ENCODE data around the gene UBFD1. TPM values are rescaled to one million over a fixed set of nuclear protein-coding genes. Genes with fewer than 3 reads are reported as not detected.

UBFD1 gene
- total and polyA plus RNA-seq, 10 donors: 4.2 to 63.7 (median 40.8) TPM

- Histone ChIP-seq H3K27me3 (replicated peaks in 1 of 7) (no peaks in the 10 kb centered on the region), H3K4me3 (no peak overlapping the region), H3K9me3 (no peaks in the 10 kb centered on the region), H3K4me1 (peaks cover 8 to 51% (median 38%) of the 10 kb centered on the region in 6 donors), H3K36me3 (peaks cover 0 to 60% (median 23%) of the 10 kb centered on the region in 6 donors), H3K27ac (peak overlapping the region in 1 of 8 donors; percentile 83)
- intact Hi-C loops (cut with DNase I; ENCODE audit: low total_unique reads): no loop called here
- TF ChIP-seq POLR2AphosphoS5 (IDR thresholded peaks at IDR 0.05): no peak
- TF ChIP-seq POLR2A (IDR thresholded peaks at IDR 0.05): no peak
- TF ChIP-seq, protein P1, sequence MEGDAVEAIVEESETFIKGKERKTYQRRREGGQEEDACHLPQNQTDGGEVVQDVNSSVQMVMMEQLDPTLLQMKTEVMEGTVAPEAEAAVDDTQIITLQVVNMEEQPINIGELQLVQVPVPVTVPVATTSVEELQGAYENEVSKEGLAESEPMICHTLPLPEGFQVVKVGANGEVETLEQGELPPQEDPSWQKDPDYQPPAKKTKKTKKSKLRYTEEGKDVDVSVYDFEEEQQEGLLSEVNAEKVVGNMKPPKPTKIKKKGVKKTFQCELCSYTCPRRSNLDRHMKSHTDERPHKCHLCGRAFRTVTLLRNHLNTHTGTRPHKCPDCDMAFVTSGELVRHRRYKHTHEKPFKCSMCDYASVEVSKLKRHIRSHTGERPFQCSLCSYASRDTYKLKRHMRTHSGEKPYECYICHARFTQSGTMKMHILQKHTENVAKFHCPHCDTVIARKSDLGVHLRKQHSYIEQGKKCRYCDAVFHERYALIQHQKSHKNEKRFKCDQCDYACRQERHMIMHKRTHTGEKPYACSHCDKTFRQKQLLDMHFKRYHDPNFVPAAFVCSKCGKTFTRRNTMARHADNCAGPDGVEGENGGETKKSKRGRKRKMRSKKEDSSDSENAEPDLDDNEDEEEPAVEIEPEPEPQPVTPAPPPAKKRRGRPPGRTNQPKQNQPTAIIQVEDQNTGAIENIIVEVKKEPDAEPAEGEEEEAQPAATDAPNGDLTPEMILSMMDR (IDR thresholded peaks at IDR 0.05 in 8 of 11, conservative IDR thresholded peaks at IDR 0.05 in 3 of 11): no peak
- 92 to 97% (median 95%) methylated on average over 4 of the region's 4 CpGs for WGBS, 5 donors
- no peak for DNase-seq
These were observed 35.6 kb upstream of the UBFD1 start for GRCh38 chr16:23521965-23522364.

DNA sequence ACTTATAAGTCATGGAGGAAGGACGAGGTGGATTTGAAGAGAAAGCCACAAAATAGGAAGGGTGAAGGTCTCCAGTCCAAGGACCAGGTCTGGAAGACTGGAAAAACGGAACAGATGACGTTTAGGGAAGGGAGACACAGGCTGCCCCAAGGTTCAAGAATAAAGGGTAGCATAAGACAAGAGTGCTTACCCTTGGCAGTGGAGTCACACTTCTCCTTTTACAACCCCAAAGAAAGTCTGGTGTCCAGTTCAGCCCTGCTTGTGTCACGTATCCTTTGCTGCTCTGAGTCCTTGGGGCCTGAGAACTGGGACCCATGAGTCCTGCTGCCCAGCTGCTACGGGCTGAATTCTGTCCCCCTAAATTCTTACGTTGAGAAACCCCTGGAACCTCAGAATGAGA is 34.2 kb upstream of the UBFD1 start:
- TF ChIP-seq, protein P1 (IDR thresholded peaks at IDR 0.05 in 8 of 11, conservative IDR thresholded peaks at IDR 0.05 in 3 of 11): no peak
- TF ChIP-seq POLR2AphosphoS5 (IDR thresholded peaks at IDR 0.05): no peak
- TF ChIP-seq POLR2A (IDR thresholded peaks at IDR 0.05): no peak
- DNase-seq: peak; percentile 20
- Histone ChIP-seq H3K27me3 (replicated peaks in 1 of 7) (no peaks in the 10 kb centered on the region), H3K9me3 (no peaks in the 10 kb centered on the region), H3K27ac (peak overlapping the region in 6 of 8 donors; percentile 30 to 71 (median 38)), H3K4me3 (no peak overlapping the region), H3K36me3 (peaks cover 0 to 74% (median 30%) of the 10 kb centered on the region in 6 donors), H3K4me1 (peaks cover 8 to 41% (median 28%) of the 10 kb centered on the region in 6 donors)
- 86 to 92% (median 88%) methylated on average over 6 of the region's 6 CpGs for WGBS, 5 donors
- intact Hi-C loops (cut with DNase I; ENCODE audit: low total_unique reads): no loop called here

DNA sequence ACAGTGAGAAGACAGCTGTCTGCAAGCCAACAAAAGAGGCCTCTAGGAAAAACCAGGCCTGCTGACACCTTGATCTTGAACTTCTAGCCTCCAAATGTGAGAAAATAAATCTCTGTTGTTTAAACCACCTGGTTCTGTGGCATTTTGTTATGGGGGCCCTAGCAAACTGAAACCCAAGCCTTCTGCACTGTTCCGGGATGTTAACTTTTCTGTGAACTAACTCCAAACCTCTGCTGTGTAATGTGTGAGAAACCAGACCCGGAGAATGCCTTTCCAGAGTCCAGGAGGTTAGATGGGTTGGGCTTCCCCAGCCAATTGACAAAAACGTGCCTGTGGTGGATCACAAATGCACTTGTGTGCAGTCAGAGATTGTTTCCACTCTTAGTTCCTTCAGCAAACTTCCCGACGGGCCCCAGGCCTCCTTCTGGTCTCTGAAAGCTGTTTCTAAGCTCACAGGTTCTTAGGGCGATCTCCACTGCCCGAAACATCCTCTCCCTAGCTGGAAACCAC is 33.6 kb upstream of the UBFD1 start:
- H3K36me3 ChIP-seq: peaks cover 0 to 80% (median 36%) of the 10 kb centered on the region in 6 donors
- H3K9me3 ChIP-seq: no peaks in the 10 kb centered on the region
- no peak for TF ChIP-seq POLR2AphosphoS5 (IDR thresholded peaks at IDR 0.05)
- TF ChIP-seq, protein P1 (IDR thresholded peaks at IDR 0.05 in 8 of 11, conservative IDR thresholded peaks at IDR 0.05 in 3 of 11): no peak
- no peak for TF ChIP-seq POLR2A (IDR thresholded peaks at IDR 0.05)
- no peak overlapping the region for H3K4me3 ChIP-seq
- H3K27ac ChIP-seq: peak overlapping the region in 6 of 8 donors; percentile 30 to 71 (median 38)
- H3K27me3 ChIP-seq (replicated peaks in 1 of 7): no peaks in the 10 kb centered on the region
- WGBS, 5 donors: 61 to 84% (median 80%) methylated on average over 7 of the region's 7 CpGs
- DNase-seq: no peak
- H3K4me1 ChIP-seq: peaks cover 8 to 41% (median 22%) of the 10 kb centered on the region in 6 donors
- intact Hi-C loops (cut with DNase I; ENCODE audit: low total_unique reads): no loop called here

- H3K36me3 ChIP-seq: peaks cover 0 to 82% (median 45%) of the 10 kb centered on the region in 6 donors
These were observed 32.6 kb upstream of the UBFD1 start for GRCh38 chr16:23524886-23525285.

More at GRCh38 chr16:23524886-23525285, 32.6 kb upstream of the UBFD1 start:
- 88 to 95% (median 93%) methylated on average over 3 of the region's 3 CpGs for WGBS, 5 donors
- Histone ChIP-seq H3K9me3 (no peaks in the 10 kb centered on the region), H3K27ac (peak overlapping the region in 2 of 8 donors; percentile 55 to 71), H3K27me3 (replicated peaks in 1 of 7) (no peaks in the 10 kb centered on the region), H3K4me1 (peaks cover under 1 to 40% (median 14%) of the 10 kb centered on the region in 6 donors), H3K4me3 (no peak overlapping the region)
- no peak for DNase-seq
- TF ChIP-seq POLR2A (IDR thresholded peaks at IDR 0.05): no peak
- TF ChIP-seq POLR2AphosphoS5 (IDR thresholded peaks at IDR 0.05): no peak
- TF ChIP-seq, protein P1 (IDR thresholded peaks at IDR 0.05 in 8 of 11, conservative IDR thresholded peaks at IDR 0.05 in 3 of 11): no peak
- intact Hi-C loops (cut with DNase I; ENCODE audit: low total_unique reads): no loop called here

Data from spleen (tissue), 11 donors.